ENCODE data around the gene RSKR. TPM values are rescaled to one million over a fixed set of nuclear protein-coding genes. Genes with fewer than 3 reads are reported as not detected.

The RSKR gene
- total RNA-seq, 8 experiments from 2014 or later, result 4.0 to 34.1 (median 15.6) TPM

- ATAC-seq (replicated peaks in 6 of 8), result no peak
- in situ Hi-C loops (cut with MboI; ENCODE audit: low pct_unique_long_range_greater_than_20kb in 2 of 9, low sequenced_read_pairs in 9 of 9, unreplicated experiment in 9 of 9), result no loop called here
- no peak overlapping the region for H3K27ac ChIP-seq
- H3K4me1 ChIP-seq (replicated peaks in 1 of 2), result peaks cover 20% of the 10 kb centered on the region in 2 donors
- WGBS, 10 experiments, result 80 to 91% (median 89%) methylated on average over 1 to 4 of the region's 9 CpGs; no CpG with 5 or more reads in 7 of the 10 experiments
- no peak overlapping the region for H3K4me3 ChIP-seq
These were observed 40.5 kb downstream of the RSKR start for GRCh38 chr17:28573521-28573920.

GRCh38 chr17:28573040-28573380 is 41.0 kb downstream of the RSKR start:
- Histone ChIP-seq H3K4me1 (replicated peaks in 1 of 2) (peaks cover 20% of the 10 kb centered on the region in 2 donors), H3K27ac (no peak overlapping the region), H3K4me3 (no peak overlapping the region)
- in situ Hi-C loops (cut with MboI; ENCODE audit: low pct_unique_long_range_greater_than_20kb in 2 of 9, low sequenced_read_pairs in 9 of 9, unreplicated experiment in 9 of 9), result no loop called here
- no peak for ATAC-seq (replicated peaks in 6 of 8)

GRCh38 chr17:28572259-28573039 is 41.5 kb downstream of the RSKR start:
- Histone ChIP-seq H3K4me1 (replicated peaks in 1 of 2) (peaks cover 19 to 22% of the 10 kb centered on the region in 2 donors), H3K27ac (no peak overlapping the region), H3K4me3 (peak overlapping the region in 2 of 5 donors; percentile 65 to 85)
- no peak for ATAC-seq (replicated peaks in 6 of 8)
- in situ Hi-C loops (cut with MboI; ENCODE audit: low pct_unique_long_range_greater_than_20kb in 2 of 9, low sequenced_read_pairs in 9 of 9, unreplicated experiment in 9 of 9), result no loop called here
- 40 to 90% (median 63%) methylated on average over 1 to 2 of the region's 5 CpGs; no CpG with 5 or more reads in 6 of the 10 experiments for WGBS, 10 experiments

- WGBS, 10 experiments, result 0 to 21% (median 2%) methylated on average over 1 to 8 of the region's 49 CpGs
- H3K4me3 ChIP-seq, result peak within 1 kb of the TSS; percentile 65 to 85 (median 69)
- peaks cover 13 to 31% of the 10 kb centered on the region in 2 donors for H3K4me1 ChIP-seq (replicated peaks in 1 of 2)
- in situ Hi-C loops (cut with MboI; ENCODE audit: low pct_unique_long_range_greater_than_20kb in 2 of 9, low sequenced_read_pairs in 9 of 9, unreplicated experiment in 9 of 9), result no loop called here
- H3K27ac ChIP-seq, result peak within 1 kb of the TSS; percentile 30 to 35
- peak; percentile 94 to 99 (median 97) for ATAC-seq (replicated peaks in 6 of 8)
These were observed 42.4 kb downstream of the RSKR start, which contains the start of gene PIGS for GRCh38 chr17:28571361-28572122. Gene PIGS, minus strand, starts transcription at chr17:28571524. Its CDS starts 28 bp downstream, at chr17:28571496.

- peak overlapping the region; percentile 65 to 85 (median 69) for H3K4me3 ChIP-seq
- ATAC-seq (replicated peaks in 6 of 8), result peak in 7 of 8 experiments; percentile 31 to 43 (median 34)
- 0 to 2% (median 0%) methylated on average over 1 to 11 of the region's 39 CpGs; no CpG with 5 or more reads in 3 of the 10 experiments for WGBS, 10 experiments
- in situ Hi-C loops (cut with MboI; ENCODE audit: low pct_unique_long_range_greater_than_20kb in 2 of 9, low sequenced_read_pairs in 9 of 9, unreplicated experiment in 9 of 9), result no loop called here
- H3K4me1 ChIP-seq (replicated peaks in 1 of 2), result peaks cover 10 to 28% of the 10 kb centered on the region in 2 donors
- H3K27ac ChIP-seq, result peak overlapping the region; percentile 30 to 35
These were observed 43.1 kb downstream of the RSKR start for GRCh38 chr17:28570716-28571360.

GRCh38 chr17:28569446-28569845 is 44.5 kb downstream of the RSKR start:
- no peak overlapping the region for H3K27ac ChIP-seq
- peaks cover 4 to 21% of the 10 kb centered on the region in 2 donors for H3K4me1 ChIP-seq (replicated peaks in 1 of 2)
- WGBS, 10 experiments, result 100% methylated on average over 1 of the region's 1 CpG; no CpG with 5 or more reads in 6 of the 10 experiments
- H3K4me3 ChIP-seq, result no peak overlapping the region
- no peak for ATAC-seq (replicated peaks in 6 of 8)
- in situ Hi-C loops (cut with MboI; ENCODE audit: low pct_unique_long_range_greater_than_20kb in 2 of 9, low sequenced_read_pairs in 9 of 9, unreplicated experiment in 9 of 9), result no loop called here

- H3K27ac ChIP-seq, result no peak overlapping the region
- peaks cover 4 to 21% of the 10 kb centered on the region in 2 donors for H3K4me1 ChIP-seq (replicated peaks in 1 of 2)
- H3K4me3 ChIP-seq, result no peak overlapping the region
- in situ Hi-C loops (cut with MboI; ENCODE audit: low pct_unique_long_range_greater_than_20kb in 2 of 9, low sequenced_read_pairs in 9 of 9, unreplicated experiment in 9 of 9), result no loop called here
- ATAC-seq (replicated peaks in 6 of 8), result no peak
- WGBS, 10 experiments, result 80 to 100% (median 97%) methylated on average over 2 to 3 of the region's 3 CpGs
These were observed 46.4 kb downstream of the RSKR start for GRCh38 chr17:28567604-28568003.

- in situ Hi-C loops (cut with MboI; ENCODE audit: low pct_unique_long_range_greater_than_20kb in 2 of 9, low sequenced_read_pairs in 9 of 9, unreplicated experiment in 9 of 9), result no loop called here
- WGBS, 10 experiments, result 94 to 100% (median 100%) methylated on average over 1 to 2 of the region's 3 CpGs; no CpG with 5 or more reads in 7 of the 10 experiments
- no peak overlapping the region for H3K27ac ChIP-seq
- ATAC-seq (replicated peaks in 6 of 8), result peak in 2 of 8 experiments; percentile 22 to 63
- no peak overlapping the region for H3K4me3 ChIP-seq
- peaks cover 0 to 11% of the 10 kb centered on the region in 2 donors for H3K4me1 ChIP-seq (replicated peaks in 1 of 2)
These were observed 50.5 kb downstream of the RSKR start for GRCh38 chr17:28563475-28563874.

Other genes starting within 250 kb of the RSKR start
- under 1 TPM in 2 of 8 experiments, not detected in 6; 0.52 to 0.66 TPM for gene SEBOX, start 249.0 kb downstream of the RSKR start, total RNA-seq
- 10 to 100 TPM in 1 of 8 experiments, under 1 TPM in 7; 0.40 to 12.0 (median 0.74) TPM for gene VTN, start 243.9 kb downstream of the RSKR start, total RNA-seq
- 10 to 100 TPM in 5 of 8 experiments, 1 to 10 TPM in 3; 2.0 to 21.7 (median 10.1) TPM for gene SARM1, start 242.5 kb downstream of the RSKR start, total RNA-seq
- 10 to 100 TPM in 5 of 8 experiments, 1 to 10 TPM in 3; 6.5 to 19.3 (median 11.0) TPM for gene SLC46A1, start 208.0 kb downstream of the RSKR start, total RNA-seq
- gene SLC13A2, start 140.5 kb downstream of the RSKR start, total RNA-seq, result under 1 TPM in 4 of 8 experiments, not detected in 4; 0.09 to 1.00 (median 0.40) TPM
- gene FOXN1, start 107.8 kb downstream of the RSKR start, total RNA-seq, result under 1 TPM in 5 of 8 experiments, not detected in 3; 0.08 to 0.73 (median 0.66) TPM
- gene UNC119, start 61.6 kb downstream of the RSKR start, total RNA-seq, result 10 to 100 TPM; 12.6 to 77.8 (median 39.2) TPM
- gene PIGS, start 42.7 kb downstream of the RSKR start, total RNA-seq, result 10 to 100 TPM; 39.0 to 56.7 (median 49.2) TPM
- 100 to 1,000 TPM in 1 of 8 experiments, 10 to 100 TPM in 7; 15.3 to 104 (median 33.1) TPM for gene ALDOC, start 37.3 kb downstream of the RSKR start, total RNA-seq
- gene SPAG5, start 15.2 kb downstream of the RSKR start, total RNA-seq, result 10 to 100 TPM in 4 of 8 experiments, 1 to 10 TPM in 4; 2.3 to 65.8 (median 9.8) TPM
- 100 to 1,000 TPM in 2 of 8 experiments, 10 to 100 TPM in 6; 36.7 to 124 (median 57.8) TPM for gene BLTP2, start 31.0 kb upstream of the RSKR start, total RNA-seq
- gene SDF2, start 47.7 kb upstream of the RSKR start, total RNA-seq, result 10 to 100 TPM; 39.5 to 79.9 (median 47.5) TPM
- gene SUPT6H, start 48.0 kb upstream of the RSKR start, total RNA-seq, result 100 to 1,000 TPM in 2 of 8 experiments, 10 to 100 TPM in 6; 23.1 to 109 (median 45.0) TPM
- gene PROCA1, start 97.7 kb upstream of the RSKR start, total RNA-seq, result 10 to 100 TPM in 2 of 8 experiments, 1 to 10 TPM in 5, under 1 TPM in 1; 0.66 to 10.4 (median 5.7) TPM
- 10 to 100 TPM in 7 of 8 experiments, 1 to 10 TPM in 1; 9.4 to 91.5 (median 44.4) TPM for gene RAB34, start 103.7 kb upstream of the RSKR start, total RNA-seq
- 1,000 to 10,000 TPM; 1,065 to 1,674 (median 1,567) TPM for gene RPL23A, start 105.8 kb upstream of the RSKR start, total RNA-seq
- 10 to 100 TPM in 3 of 8 experiments, 1 to 10 TPM in 5; 3.4 to 38.3 (median 7.5) TPM for gene TLCD1, start 112.0 kb upstream of the RSKR start, total RNA-seq
- 1 to 10 TPM; 1.6 to 9.2 (median 3.2) TPM for gene NEK8, start 114.6 kb upstream of the RSKR start, total RNA-seq
- 10 to 100 TPM; 38.4 to 86.7 (median 67.7) TPM for gene TRAF4, start 129.8 kb upstream of the RSKR start, total RNA-seq
- 10 to 100 TPM in 5 of 8 experiments, 1 to 10 TPM in 3; 3.1 to 16.8 (median 11.1) TPM for gene FAM222B, start 228.6 kb upstream of the RSKR start, total RNA-seq
- 10 to 100 TPM; 19.0 to 56.8 (median 26.9) TPM for gene ERAL1, start 240.8 kb upstream of the RSKR start, total RNA-seq

Measured in motor neuron (in vitro differentiated cells).